Stimulated activated CD4-positive, alpha-beta T cell treated with anti-CD3 and anti-CD28 coated beads, TNF-alpha, amount 100 ng/mL, for 48 hours (primary cell): ENCODE measurements around the gene RPL38.
"Not testable (repeated sequence)": the region's sequence is repeated elsewhere in the genome, so short reads cannot be mapped to it uniquely, and the experiment has no call there.

Experiments used
- DNase-seq, 3 donors: peaks; one replicate each; pipeline ENCODE4 v3.0.0-alpha.2; 2020; ENCODE audit warnings: low read depth in 3 of 3

RPL38 gene

GRCh38 chr17:74183411-74183810 is 20.1 kb upstream of the RPL38 start:
- DNase-seq = no peak

GRCh38 chr17:74185571-74186185 is 17.8 kb upstream of the RPL38 start:
- DNase-seq = no peak

GRCh38 chr17:74186498-74186897 is 17.0 kb upstream of the RPL38 start:
- DNase-seq = no peak

- DNase-seq = no peak
These were observed 15.7 kb upstream of the RPL38 start for GRCh38 chr17:74187761-74188160.

- not testable (repeated sequence) for DNase-seq
These were observed 14.8 kb upstream of the RPL38 start for GRCh38 chr17:74188687-74189086.

GRCh38 chr17:74190154-74190553 is 13.3 kb upstream of the RPL38 start:
- no peak for DNase-seq

GRCh38 chr17:74190807-74191406 is 12.6 kb upstream of the RPL38 start:
- DNase-seq = no peak

GRCh38 chr17:74192950-74193781 is 10.3 kb upstream of the RPL38 start:
- no peak for DNase-seq

GRCh38 chr17:74194682-74195081 is 8.8 kb upstream of the RPL38 start:
- DNase-seq = no peak

- no peak for DNase-seq
These were observed 6.7 kb upstream of the RPL38 start for GRCh38 chr17:74196541-74197317.

GRCh38 chr17:74197801-74198200 is 5.7 kb upstream of the RPL38 start:
- DNase-seq = no peak

- no peak for DNase-seq
These were observed 4.8 kb upstream of the RPL38 start for GRCh38 chr17:74198694-74199093.

- peak in 2 of 3 donors; percentile 51 for DNase-seq
These were observed 4.0 kb upstream of the RPL38 start for GRCh38 chr17:74199306-74200092.

- no peak for DNase-seq
These were observed 3.4 kb upstream of the RPL38 start for GRCh38 chr17:74200112-74200511.

- DNase-seq = no peak
These were observed 2.2 kb upstream of the RPL38 start for GRCh38 chr17:74201250-74201649.

GRCh38 chr17:74201948-74202347 is 1.5 kb upstream of the RPL38 start:
- no peak for DNase-seq

GRCh38 chr17:74202938-74203337 is 540 bp upstream of the RPL38 start:
- no peak for DNase-seq

GRCh38 chr17:74204474-74204873 is 996 bp downstream of the RPL38 start:
- no peak for DNase-seq

- DNase-seq = no peak
These were observed 1.8 kb downstream of the RPL38 start for GRCh38 chr17:74205274-74205673.

- no peak for DNase-seq
These were observed 2.9 kb downstream of the RPL38 start for GRCh38 chr17:74206332-74206818.
